GM12878 (cell line): ENCODE results near the gene TAX1BP3. TPM values are rescaled to one million over a fixed set of nuclear protein-coding genes. Genes with fewer than 3 reads are reported as not detected.

ENCODE experiments used
- CEBPZ ChIP-seq: fragments of 150-350 bp; IDR thresholded peaks from 2 replicates; pipeline ENCODE4 v1.6.1; 2016; ENCODE audit warnings: low read depth, low read length
- CHD4 ChIP-seq: fragments of 200-600 bp; sonication (generic); IDR thresholded peaks from 2 replicates; pipeline ENCODE4 v1.6.1; 2016; ENCODE audit warnings: mild to moderate bottlenecking
- CREB1 ChIP-seq: IDR thresholded peaks from 2 replicates; pipeline ENCODE4 v1.6.1; 2012; ENCODE audit warnings: low read depth, mild to moderate bottlenecking, inconsistent platforms
- CUX1 ChIP-seq: IDR thresholded peaks from 2 replicates; pipeline ENCODE4 v1.6.1; 2012; ENCODE audit warnings: improper control_type of control experiment, low read depth, low read length; ENCODE audit not compliant: insufficient replicate concordance
- IKZF1 ChIP-seq: fragments of 450-650 bp; conservative IDR thresholded peaks from 2 replicates; pipeline ENCODE4 v1.6.1; 2017; ENCODE audit warnings: antibody characterized with exemption, mild to moderate bottlenecking
- IKZF2 ChIP-seq, 2 experiments: fragments of 450-650 bp; IDR thresholded peaks; 2 replicates each; pipeline ENCODE4 v1.6.1; 2017; ENCODE audit warnings: mild to moderate bottlenecking in 2 of 2, moderate library complexity in 2 of 2
- KDM1A ChIP-seq: fragments of 200-600 bp; sonication (generic); IDR thresholded peaks from 2 replicates; pipeline ENCODE4 v1.6.1; 2016; ENCODE audit warnings: borderline replicate concordance
- MEF2A ChIP-seq: IDR thresholded peaks from 2 replicates; pipeline ENCODE4 v1.6.1; 2011; ENCODE audit warnings: low read depth, mild to moderate bottlenecking, low read length, moderate library complexity; ENCODE audit not compliant: insufficient read depth
- MTA2 ChIP-seq: fragments of 450-650 bp; IDR thresholded peaks from 2 replicates; pipeline ENCODE4 v1.6.1; 2016; ENCODE audit warnings: low read depth, mild to moderate bottlenecking, moderate library complexity
- NFIC ChIP-seq: IDR thresholded peaks from 2 replicates; pipeline ENCODE4 v1.6.1; 2012; ENCODE audit warnings: low read depth, mild to moderate bottlenecking, inconsistent platforms, low read length, moderate library complexity
- NR2C2 ChIP-seq: IDR thresholded peaks from 2 replicates; pipeline ENCODE4 v1.6.1; 2011; ENCODE audit warnings: borderline replicate concordance, low read depth; ENCODE audit not compliant: control insufficient read depth, insufficient read length
- NRF1 ChIP-seq: conservative IDR thresholded peaks from 2 replicates; pipeline ENCODE4 v1.6.1; 2011; ENCODE audit warnings: mild to moderate bottlenecking, low read depth, low read length, improper control_type of control experiment
- SP1 ChIP-seq: IDR thresholded peaks from one replicate; pipeline ENCODE4 v1.6.1; 2011; ENCODE audit warnings: low read depth, low read length
- YY1 ChIP-seq: IDR thresholded peaks from 2 replicates; pipeline ENCODE4 v1.6.1; 2011; ENCODE audit warnings: low read depth, mild to moderate bottlenecking, low read length
- ZBED1 ChIP-seq: IDR thresholded peaks from 2 replicates; pipeline ENCODE4 v1.6.1; 2016; ENCODE audit warnings: borderline replicate concordance
- polyA plus RNA-seq, 11 experiments: library from polyadenylated mRNA; depleted of rRNA in 4 of 11; unstranded in 6 of 11; stranded (reverse) in 5 of 11; fragments of >200 nt; fragmentation: Nextera tagmentation in 4 of 11; fragmentation: Illumina TruSeq in 1 of 11; extraction: Ambion mirVana in 4 of 11; extraction: Trizol in 1 of 11; gene quantifications; 1 replicate in 1 of 11; 2 replicates in 10 of 11; pipeline versions ENCODE4 v1.2.1 to v1.2.3, GENCODE V29; 2011 to 2016; ENCODE audit warnings: inconsistent platforms in 2 of 11, missing spikeins in 2 of 11, low read depth in 1 of 11
- total RNA-seq, 4 experiments: library from RNA; depleted of rRNA in 3 of 4; stranded (reverse); fragments of >200 nt in 3 of 4; fragmentation: Illumina TruSeq in 1 of 4; extraction: Trizol in 1 of 4; gene quantifications; 2 replicates each; pipeline versions ENCODE4 v1.2.1 to v1.2.3, GENCODE V29; 2013 to 2021
- TF ChIP-seq, protein P1 (sequence below): fragments of 450-650 bp; IDR thresholded peaks from 2 replicates; pipeline ENCODE4 v1.6.1; 2017; ENCODE audit warnings: mild to moderate bottlenecking
- TF ChIP-seq, protein P2 (sequence below): IDR thresholded peaks from 2 replicates; pipeline ENCODE4 v1.6.1; 2012; ENCODE audit warnings: mild to moderate bottlenecking, low read depth, low read length

TAX1BP3 gene
- total and polyA plus RNA-seq, 10 of the 15 experiments (the other 5 are each of a cell fraction or from before 2014, with no cell fraction given): 1.00 to 40.4 (median 15.4) TPM

GRCh38 chr17:3693829-3694231, 25.5 kb upstream of the TAX1BP3 start (continued):
- TF ChIP-seq CUX1: no peak
- TF ChIP-seq MTA2: peak; percentile 88; the same call in 1 of the 2 replicates
- TF ChIP-seq, protein P1, sequence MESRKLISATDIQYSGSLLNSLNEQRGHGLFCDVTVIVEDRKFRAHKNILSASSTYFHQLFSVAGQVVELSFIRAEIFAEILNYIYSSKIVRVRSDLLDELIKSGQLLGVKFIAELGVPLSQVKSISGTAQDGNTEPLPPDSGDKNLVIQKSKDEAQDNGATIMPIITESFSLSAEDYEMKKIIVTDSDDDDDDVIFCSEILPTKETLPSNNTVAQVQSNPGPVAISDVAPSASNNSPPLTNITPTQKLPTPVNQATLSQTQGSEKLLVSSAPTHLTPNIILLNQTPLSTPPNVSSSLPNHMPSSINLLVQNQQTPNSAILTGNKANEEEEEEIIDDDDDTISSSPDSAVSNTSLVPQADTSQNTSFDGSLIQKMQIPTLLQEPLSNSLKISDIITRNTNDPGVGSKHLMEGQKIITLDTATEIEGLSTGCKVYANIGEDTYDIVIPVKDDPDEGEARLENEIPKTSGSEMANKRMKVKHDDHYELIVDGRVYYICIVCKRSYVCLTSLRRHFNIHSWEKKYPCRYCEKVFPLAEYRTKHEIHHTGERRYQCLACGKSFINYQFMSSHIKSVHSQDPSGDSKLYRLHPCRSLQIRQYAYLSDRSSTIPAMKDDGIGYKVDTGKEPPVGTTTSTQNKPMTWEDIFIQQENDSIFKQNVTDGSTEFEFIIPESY: no peak
- peak; percentile 75; the same call in 1 of the 2 replicates for TF ChIP-seq NFIC
- peak; percentile 92 to 95 for TF ChIP-seq IKZF2 (IDR thresholded peaks at IDR 0.05)
- no peak for TF ChIP-seq CHD4
- TF ChIP-seq NR2C2: no peak
- TF ChIP-seq CREB1: peak; percentile 28; the same call in 1 of the 2 replicates
- TF ChIP-seq CEBPZ: no peak
- TF ChIP-seq IKZF1: peak; percentile 94
- peak; percentile 92 for TF ChIP-seq ZBED1
- TF ChIP-seq NRF1: no peak
- TF ChIP-seq SP1: peak; percentile 54
- TF ChIP-seq YY1: peak; percentile 72; the same call in 1 of the 2 replicates
- no peak for TF ChIP-seq KDM1A
- TF ChIP-seq MEF2A: peak; percentile 58; the same call in 1 of the 2 replicates
- TF ChIP-seq, protein P2, sequence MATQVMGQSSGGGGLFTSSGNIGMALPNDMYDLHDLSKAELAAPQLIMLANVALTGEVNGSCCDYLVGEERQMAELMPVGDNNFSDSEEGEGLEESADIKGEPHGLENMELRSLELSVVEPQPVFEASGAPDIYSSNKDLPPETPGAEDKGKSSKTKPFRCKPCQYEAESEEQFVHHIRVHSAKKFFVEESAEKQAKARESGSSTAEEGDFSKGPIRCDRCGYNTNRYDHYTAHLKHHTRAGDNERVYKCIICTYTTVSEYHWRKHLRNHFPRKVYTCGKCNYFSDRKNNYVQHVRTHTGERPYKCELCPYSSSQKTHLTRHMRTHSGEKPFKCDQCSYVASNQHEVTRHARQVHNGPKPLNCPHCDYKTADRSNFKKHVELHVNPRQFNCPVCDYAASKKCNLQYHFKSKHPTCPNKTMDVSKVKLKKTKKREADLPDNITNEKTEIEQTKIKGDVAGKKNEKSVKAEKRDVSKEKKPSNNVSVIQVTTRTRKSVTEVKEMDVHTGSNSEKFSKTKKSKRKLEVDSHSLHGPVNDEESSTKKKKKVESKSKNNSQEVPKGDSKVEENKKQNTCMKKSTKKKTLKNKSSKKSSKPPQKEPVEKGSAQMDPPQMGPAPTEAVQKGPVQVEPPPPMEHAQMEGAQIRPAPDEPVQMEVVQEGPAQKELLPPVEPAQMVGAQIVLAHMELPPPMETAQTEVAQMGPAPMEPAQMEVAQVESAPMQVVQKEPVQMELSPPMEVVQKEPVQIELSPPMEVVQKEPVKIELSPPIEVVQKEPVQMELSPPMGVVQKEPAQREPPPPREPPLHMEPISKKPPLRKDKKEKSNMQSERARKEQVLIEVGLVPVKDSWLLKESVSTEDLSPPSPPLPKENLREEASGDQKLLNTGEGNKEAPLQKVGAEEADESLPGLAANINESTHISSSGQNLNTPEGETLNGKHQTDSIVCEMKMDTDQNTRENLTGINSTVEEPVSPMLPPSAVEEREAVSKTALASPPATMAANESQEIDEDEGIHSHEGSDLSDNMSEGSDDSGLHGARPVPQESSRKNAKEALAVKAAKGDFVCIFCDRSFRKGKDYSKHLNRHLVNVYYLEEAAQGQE: no peak
